Astrocyte (in vitro differentiated cells and primary cell): Measurements from ENCODE around the gene PRXL2B. TPM values are rescaled to one million over a fixed set of nuclear protein-coding genes. Genes with fewer than 3 reads are reported as not detected.
A peak's percentile ranks its signal among the peaks of the same experiment; 100 is the strongest.

Source experiments
- DNase-seq: peaks from one replicate; pipeline ENCODE4 v3.0.0-alpha.2; 2010; ENCODE audit warnings: low read depth
- FAIRE-seq: peaks from 2 replicates; lab custom pipeline; 2011; peaks lifted over from hg19 to GRCh38; lab: Jason Lieb, UNC
- H2AFZ ChIP-seq: 2 replicates; pipeline ENCODE4 v1.6.0; 2012; ENCODE audit warnings: low read depth, low read length, inconsistent platforms
- H3K27ac ChIP-seq: 2 replicates; pipeline ENCODE4 v1.5.1; 2011; ENCODE audit warnings: low read depth, low read length, inconsistent platforms
- H3K27me3 ChIP-seq: 2 replicates; pipeline ENCODE4 v1.6.0; 2011; ENCODE audit warnings: low read length, inconsistent platforms; ENCODE audit not compliant: insufficient read depth
- H3K36me3 ChIP-seq: 2 replicates; pipeline ENCODE4 v1.5.1; 2011; ENCODE audit warnings: low read length, inconsistent platforms; ENCODE audit not compliant: insufficient read depth
- H3K4me1 ChIP-seq: 2 replicates; pipeline ENCODE4 v1.5.1; 2011; ENCODE audit warnings: low read length, inconsistent platforms; ENCODE audit not compliant: insufficient read depth
- H3K4me2 ChIP-seq: 2 replicates; pipeline ENCODE4 v1.6.0; 2012; ENCODE audit warnings: low read length, inconsistent platforms
- H3K4me3 ChIP-seq: 2 replicates; pipeline ENCODE4 v1.5.1; 2011; ENCODE audit warnings: low read depth, mild to moderate bottlenecking, low read length, inconsistent platforms; ENCODE audit not compliant: insufficient read depth
- H3K79me2 ChIP-seq: 2 replicates; pipeline ENCODE4 v1.6.0; 2012; ENCODE audit warnings: mild to moderate bottlenecking, low read length, inconsistent platforms; ENCODE audit not compliant: insufficient read depth
- H3K9ac ChIP-seq: 2 replicates; pipeline ENCODE4 v1.6.0; 2012; ENCODE audit warnings: mild to moderate bottlenecking, low read length, inconsistent platforms
- H3K9me3 ChIP-seq: 2 replicates; pipeline ENCODE4 v1.5.1; 2012; ENCODE audit warnings: low read depth, mild to moderate bottlenecking, low read length, inconsistent platforms; ENCODE audit not compliant: insufficient read depth
- H4K20me1 ChIP-seq: 2 replicates; pipeline ENCODE4 v1.6.0; 2012; ENCODE audit warnings: low read length, inconsistent platforms; ENCODE audit not compliant: insufficient read depth
- H3K27ac Mint-ChIP-seq: one replicate; pipeline ENCODE4 v1.8.0; 2021; ENCODE audit warnings: mild to moderate bottlenecking, mixed read lengths; ENCODE audit not compliant: unreplicated experiment
- H3K27me3 Mint-ChIP-seq: one replicate; pipeline ENCODE4 v1.8.0; 2021; ENCODE audit warnings: low read depth, mixed read lengths; ENCODE audit not compliant: unreplicated experiment
- H3K36me3 Mint-ChIP-seq: one replicate; pipeline ENCODE4 v1.8.0; 2021; ENCODE audit warnings: low read depth, mixed read lengths; ENCODE audit not compliant: unreplicated experiment
- H3K4me1 Mint-ChIP-seq: one replicate; pipeline ENCODE4 v1.8.0; 2021; ENCODE audit warnings: low read depth, mixed read lengths; ENCODE audit not compliant: unreplicated experiment
- H3K4me3 Mint-ChIP-seq: one replicate; pipeline ENCODE4 v1.8.0; 2021; ENCODE audit warnings: mild to moderate bottlenecking, moderate library complexity, mixed read lengths; ENCODE audit not compliant: unreplicated experiment
- H3K9me3 Mint-ChIP-seq: one replicate; pipeline ENCODE4 v1.8.0; 2021; ENCODE audit warnings: mild to moderate bottlenecking, mixed read lengths; ENCODE audit not compliant: unreplicated experiment
- CTCF ChIP-seq: IDR thresholded peaks from 2 replicates; pipeline ENCODE4 v1.5.1; 2011; ENCODE audit warnings: low read depth, mild to moderate bottlenecking, inconsistent platforms, low read length, moderate library complexity; ENCODE audit not compliant: insufficient read depth
- EZH2 ChIP-seq: IDR thresholded peaks from 2 replicates; pipeline ENCODE4 v1.6.1; 2012; ENCODE audit warnings: mild to moderate bottlenecking, low read length, inconsistent platforms; ENCODE audit not compliant: insufficient read depth
- total RNA-seq: library from RNA; stranded (reverse); gene quantifications from 2 replicates; pipeline ENCODE4 v1.2.1, GENCODE V29; 2021

PRXL2B gene
- total RNA-seq, 1 donor from 2014 or later, result 19.2 TPM

- FAIRE-seq (no peak), DNase-seq (peak; percentile 18)
- peak overlapping the region; percentile 85 for H3K4me3 Mint-ChIP-seq
- no peaks in the 10 kb centered on the region for H3K27me3 Mint-ChIP-seq
- no peak for TF ChIP-seq CTCF
- no peak for TF ChIP-seq EZH2
- no peaks in the 10 kb centered on the region for H3K36me3 ChIP-seq
- H3K9ac ChIP-seq, result peak overlapping the region; percentile 89
- H3K4me1 ChIP-seq, result peaks cover 15% of the 10 kb centered on the region
- H3K27ac Mint-ChIP-seq, result peak overlapping the region; percentile 58
- peaks cover 3% of the 10 kb centered on the region for H3K9me3 Mint-ChIP-seq
- no peaks in the 10 kb centered on the region for H3K79me2 ChIP-seq
- peaks cover 12% of the 10 kb centered on the region for H3K4me1 Mint-ChIP-seq
- no peaks in the 10 kb centered on the region for H3K36me3 Mint-ChIP-seq
- no peaks in the 10 kb centered on the region for H3K9me3 ChIP-seq
- H3K27me3 ChIP-seq, result no peaks in the 10 kb centered on the region
- peak overlapping the region; percentile 76 for H3K4me3 ChIP-seq
- peak overlapping the region; percentile 100 for H3K4me2 ChIP-seq
- no peaks in the 10 kb centered on the region for H4K20me1 ChIP-seq
- H3K27ac ChIP-seq, result peak overlapping the region; percentile 61
- H2AFZ ChIP-seq, result peak overlapping the region; percentile 52
These were observed 1.1 kb upstream of the PRXL2B start for GRCh38 chr1:2585318-2586092.

GRCh38 chr1:2587071-2587859 lies 688 bp downstream of the PRXL2B start:
- peak; percentile 12 for DNase-seq

More at GRCh38 chr1:2587071-2587859, 688 bp downstream of the PRXL2B start:
- no peak for TF ChIP-seq CTCF
- no peak for TF ChIP-seq EZH2
- FAIRE-seq, result no peak
- peaks cover 10% of the 10 kb centered on the region for H3K4me1 Mint-ChIP-seq
- peaks cover 15% of the 10 kb centered on the region for H3K4me1 ChIP-seq
- no peaks in the 10 kb centered on the region for H3K27me3 Mint-ChIP-seq
- no peaks in the 10 kb centered on the region for H3K9me3 Mint-ChIP-seq
- no peaks in the 10 kb centered on the region for H3K36me3 ChIP-seq
- H3K4me3 ChIP-seq, result peak overlapping the region; percentile 74
- peak overlapping the region; percentile 91 for H2AFZ ChIP-seq
- no peaks in the 10 kb centered on the region for H3K9me3 ChIP-seq
- peak overlapping the region; percentile 100 for H3K4me2 ChIP-seq
- H3K4me3 Mint-ChIP-seq, result peak overlapping the region; percentile 80
- peak overlapping the region; percentile 77 for H3K9ac ChIP-seq
- no peaks in the 10 kb centered on the region for H3K27me3 ChIP-seq
- H3K27ac Mint-ChIP-seq, result no peak overlapping the region
- H3K36me3 Mint-ChIP-seq, result no peaks in the 10 kb centered on the region
- H3K27ac ChIP-seq, result no peak overlapping the region
- H3K79me2 ChIP-seq, result no peaks in the 10 kb centered on the region
- H4K20me1 ChIP-seq, result no peaks in the 10 kb centered on the region
